IMR-90 (cell line): ENCODE measurements around the gene DNTT. TPM values are rescaled to one million over a fixed set of nuclear protein-coding genes. Genes with fewer than 3 reads are reported as not detected.

ENCODE experiments used
- ATAC-seq: fragments of 200-7000 bp; cut with Tn5 transposase; 2 replicates; pipeline ENCODE4 v1.9.1; 2020; ENCODE audit warnings: low read depth, mild to moderate bottlenecking, moderate library complexity
- BruUV-seq: library from RNA; stranded (reverse); fragments of 400-500 nt; replicated peaks from 2 replicates; lab custom pipeline; 2021; lab: Mats Ljungman, UMichigan
- CTCF ChIA-PET: fragments of 300-600 bp; formaldehyde crosslinking; extraction: SDS; loops from one replicate; lab custom pipeline; 2021; ENCODE audit warnings: antibody characterized with exemption; lab: Yijun Ruan, JAX
- POLR2A ChIA-PET: fragments of 300-600 bp; sonication (Branson Sonifier 250); formaldehyde crosslinking; loops from one replicate; lab custom pipeline; 2022; ENCODE audit warnings: antibody characterized with exemption; ENCODE audit not compliant: unreplicated experiment; lab: Charles Lee
- DNase-seq: peaks from one replicate; pipeline ENCODE4 v3.0.0; 2013
- H2AFZ ChIP-seq: replicated peaks from 2 replicates; pipeline ENCODE3; 2013; ENCODE audit warnings: low read length, mild to moderate bottlenecking; ENCODE audit not compliant: poor library complexity
- H2AK5ac ChIP-seq: 2 replicates; pipeline ENCODE4 v1.6.1; 2013; ENCODE audit warnings: low read depth, low read length, inconsistent platforms
- H2AK9ac ChIP-seq: replicated peaks from 2 replicates; pipeline ENCODE3; 2013; ENCODE audit warnings: mild to moderate bottlenecking, low read depth, low read length, moderate library complexity; ENCODE audit not compliant: poor library complexity
- H2BK120ac ChIP-seq: 2 replicates; pipeline ENCODE4 v1.6.1; 2013; ENCODE audit warnings: low read depth, low read length, inconsistent platforms
- H2BK15ac ChIP-seq: 3 replicates; pipeline ENCODE4 v1.6.1; 2013; ENCODE audit warnings: low read depth, low read length, inconsistent platforms
- H2BK20ac ChIP-seq: 2 replicates; pipeline ENCODE4 v1.6.1; 2013; ENCODE audit warnings: low read depth, mild to moderate bottlenecking, inconsistent platforms, low read length, moderate library complexity
- H2BK5ac ChIP-seq: 2 replicates; pipeline ENCODE4 v1.6.1; 2013; ENCODE audit warnings: mild to moderate bottlenecking, low read depth, low read length, inconsistent platforms; ENCODE audit not compliant: poor library complexity, severe bottlenecking
- H3K14ac ChIP-seq: replicated peaks from 2 replicates; pipeline ENCODE4 v1.6.1; 2013; ENCODE audit warnings: low read depth, low read length, inconsistent platforms
- H3K18ac ChIP-seq: 2 replicates; pipeline ENCODE4 v1.6.1; 2013; ENCODE audit warnings: low read depth, low read length, control low read depth
- H3K23ac ChIP-seq: 2 replicates; pipeline ENCODE4 v1.6.1; 2013; ENCODE audit warnings: low read depth, low read length, inconsistent platforms
- H3K27ac ChIP-seq: 2 replicates; pipeline ENCODE4 v1.5.1; 2013; ENCODE audit warnings: mild to moderate bottlenecking, control low read depth, low read length; ENCODE audit not compliant: insufficient read depth
- H3K27me3 ChIP-seq: 2 replicates; pipeline ENCODE4 v1.6.1; 2013; ENCODE audit warnings: low read length; ENCODE audit not compliant: control insufficient read depth, insufficient read depth
- H3K36me3 ChIP-seq: 2 replicates; pipeline ENCODE4 v1.6.1; 2013; ENCODE audit warnings: low read length, mixed read lengths; ENCODE audit not compliant: control insufficient read depth, insufficient read depth
- H3K4ac ChIP-seq: 2 replicates; pipeline ENCODE4 v1.6.1; 2013; ENCODE audit warnings: low read depth, low read length, inconsistent platforms
- H3K4me1 ChIP-seq: 2 replicates; pipeline ENCODE4 v1.6.1; 2013; ENCODE audit warnings: low read length, mixed read lengths; ENCODE audit not compliant: control insufficient read depth, insufficient read depth
- H3K4me2 ChIP-seq: 2 replicates; pipeline ENCODE4 v1.6.1; 2013; ENCODE audit warnings: low read depth, mild to moderate bottlenecking, control low read depth, low read length, moderate library complexity
- H3K4me3 ChIP-seq: 2 replicates; pipeline ENCODE4 v1.5.1; 2013; ENCODE audit warnings: low read depth, mild to moderate bottlenecking, control low read depth, low read length, moderate library complexity; ENCODE audit not compliant: insufficient read depth
- H3K56ac ChIP-seq: 2 replicates; pipeline ENCODE4 v1.6.1; 2013; ENCODE audit warnings: low read length, inconsistent platforms; ENCODE audit not compliant: insufficient read depth; ENCODE audit errors: extremely low read depth
- H3K79me1 ChIP-seq, 2 experiments: 2 replicates each; pipeline ENCODE4 v1.6.1; 2013; ENCODE audit warnings: low read length in 2 of 2, inconsistent platforms in 1 of 2, low read depth in 1 of 2
- H3K9ac ChIP-seq: 2 replicates; pipeline ENCODE4 v1.6.1; 2013; ENCODE audit warnings: low read depth, low read length, control low read depth
- H3K9me1 ChIP-seq: 2 replicates; pipeline ENCODE4 v1.6.1; 2013; ENCODE audit warnings: low read length, inconsistent platforms; ENCODE audit not compliant: insufficient read depth
- H3K9me3 ChIP-seq: 2 replicates; pipeline ENCODE4 v1.6.1; 2013; ENCODE audit warnings: low read length; ENCODE audit not compliant: control insufficient read depth, insufficient read depth
- H4K20me1 ChIP-seq: 2 replicates; pipeline ENCODE4 v1.6.1; 2013; ENCODE audit warnings: low read length, inconsistent platforms; ENCODE audit not compliant: insufficient read depth
- H4K5ac ChIP-seq: 2 replicates; pipeline ENCODE4 v1.6.1; 2013; ENCODE audit warnings: mild to moderate bottlenecking, low read depth, low read length, control low read depth
- H4K8ac ChIP-seq, 2 experiments: 2 replicates each; pipeline ENCODE4 v1.6.1; 2013; ENCODE audit warnings: low read depth in 2 of 2, low read length in 2 of 2, control low read depth in 1 of 2, inconsistent platforms in 1 of 2
- H4K91ac ChIP-seq: 2 replicates; pipeline ENCODE4 v1.6.1; 2013; ENCODE audit warnings: low read depth, low read length, inconsistent platforms; ENCODE audit not compliant: insufficient read depth
- BHLHE40 ChIP-seq: fragments of 150-350 bp; IDR thresholded peaks from 2 replicates; pipeline ENCODE4 v1.6.1; 2016; ENCODE audit warnings: mild to moderate bottlenecking, low read depth, low read length
- CEBPB ChIP-seq: IDR thresholded peaks from 2 replicates; pipeline ENCODE4 v1.6.1; 2012; ENCODE audit warnings: low read depth, low read length, improper control_type of control experiment
- CHD1 ChIP-seq: IDR thresholded peaks from 2 replicates; pipeline ENCODE4 v1.6.1; 2012; ENCODE audit warnings: low read depth, low read length, improper control_type of control experiment
- FOS ChIP-seq: fragments of 150-350 bp; IDR thresholded peaks from 2 replicates; pipeline ENCODE4 v1.6.1; 2016; ENCODE audit warnings: low read depth, low read length
- MAFK ChIP-seq: IDR thresholded peaks from 2 replicates; pipeline ENCODE4 v1.6.1; 2012; ENCODE audit warnings: low read depth, low read length, improper control_type of control experiment
- MAZ ChIP-seq: IDR thresholded peaks from 2 replicates; pipeline ENCODE4 v1.6.1; 2012; ENCODE audit warnings: low read depth, mild to moderate bottlenecking, low read length, improper control_type of control experiment, moderate library complexity, borderline replicate concordance
- MXI1 ChIP-seq: IDR thresholded peaks from 2 replicates; pipeline ENCODE4 v1.6.1; 2012; ENCODE audit warnings: low read depth, mild to moderate bottlenecking, low read length, moderate library complexity, borderline replicate concordance
- NFE2L2 ChIP-seq: fragments of 150-350 bp; IDR thresholded peaks from 2 replicates; pipeline ENCODE4 v1.6.1; 2016; ENCODE audit warnings: low read depth, mild to moderate bottlenecking, low read length
- POLR2A ChIP-seq: IDR thresholded peaks from 2 replicates; pipeline ENCODE4 v1.6.1; 2012; ENCODE audit warnings: mild to moderate bottlenecking, low read depth, low read length
- RAD21 ChIP-seq: IDR thresholded peaks from 2 replicates; pipeline ENCODE4 v1.6.1; 2012; ENCODE audit warnings: low read length, improper control_type of control experiment
- RCOR1 ChIP-seq: IDR thresholded peaks from 2 replicates; pipeline ENCODE4 v1.6.1; 2012; ENCODE audit warnings: mild to moderate bottlenecking, low read length, improper control_type of control experiment; ENCODE audit not compliant: insufficient replicate concordance
- RFX5 ChIP-seq: IDR thresholded peaks from 2 replicates; pipeline ENCODE4 v1.8.0; 2012; ENCODE audit warnings: low read depth, mild to moderate bottlenecking, low read length, moderate library complexity
- SMC3 ChIP-seq: fragments of 150-350 bp; IDR thresholded peaks from 2 replicates; pipeline ENCODE4 v1.6.1; 2016; ENCODE audit warnings: low read depth, mild to moderate bottlenecking, antibody characterized with exemption, low read length, moderate library complexity
- WGBS, 2 experiments: methylation state at CpG; one replicate each; pipeline versions ENCODE4 v1.1.5 to v1.1.7; 2013; ENCODE audit warnings: missing lambda C conversion rate in 2 of 2; ENCODE audit not compliant: insufficient read length in 1 of 2; ENCODE audit errors: extremely low coverage in 2 of 2; 5-methylcytosine and 5-hydroxymethylcytosine counted together
- dilution Hi-C: fragments of 300-500 bp; cut with HindIII; formaldehyde crosslinking; loops from one replicate; pipeline ENCODE4 v1.14.3; 2018; ENCODE audit warnings: low sequenced_read_pairs; ENCODE audit not compliant: unreplicated experiment
- in situ Hi-C: fragments of 300-500 bp; cut with MboI; formaldehyde crosslinking; loops from 3 replicates; pipeline ENCODE4 v1.14.3; 2019; ENCODE audit warnings: low sequenced_read_pairs, inconsistent platforms, mixed read lengths
- intact Hi-C: fragments of 100-400 bp; cut with micrococcal nuclease; formaldehyde crosslinking; loops from 2 replicates; pipeline ENCODE4 v1.10.0; 2022
- polyA plus RNA-seq, 3 experiments: library from polyadenylated mRNA; depleted of rRNA; stranded (reverse); fragments of >200 nt; gene quantifications; 2 replicates each; pipeline ENCODE4 v1.2.3, GENCODE V29; 2012; ENCODE audit warnings: low replicate concordance in 1 of 3
- total RNA-seq: library from RNA; depleted of rRNA; stranded (reverse); fragments of >200 nt; gene quantifications from 2 replicates; pipeline ENCODE4 v1.2.3, GENCODE V29; 2012
- TF ChIP-seq, protein P1 (sequence below): fragments of 150-350 bp; IDR thresholded peaks from 2 replicates; pipeline ENCODE4 v1.6.1; 2016; ENCODE audit warnings: low read depth, mild to moderate bottlenecking, low read length, moderate library complexity, borderline replicate concordance
- TF ChIP-seq, protein P2 (sequence below): fragments of 150-350 bp; IDR thresholded peaks from 2 replicates; pipeline ENCODE4 v1.6.1; 2017; ENCODE audit warnings: mild to moderate bottlenecking, antibody characterized with exemption, low read length, low read depth
- TF ChIP-seq, protein P3 (sequence below): conservative IDR thresholded peaks from 2 replicates; pipeline ENCODE4 v1.5.1; 2012; ENCODE audit warnings: mild to moderate bottlenecking, low read depth, low read length, improper control_type of control experiment

The DNTT gene
- total and polyA plus RNA-seq, 2 of the 4 experiments (the other 2 are of a cell fraction): not detected

DNA sequence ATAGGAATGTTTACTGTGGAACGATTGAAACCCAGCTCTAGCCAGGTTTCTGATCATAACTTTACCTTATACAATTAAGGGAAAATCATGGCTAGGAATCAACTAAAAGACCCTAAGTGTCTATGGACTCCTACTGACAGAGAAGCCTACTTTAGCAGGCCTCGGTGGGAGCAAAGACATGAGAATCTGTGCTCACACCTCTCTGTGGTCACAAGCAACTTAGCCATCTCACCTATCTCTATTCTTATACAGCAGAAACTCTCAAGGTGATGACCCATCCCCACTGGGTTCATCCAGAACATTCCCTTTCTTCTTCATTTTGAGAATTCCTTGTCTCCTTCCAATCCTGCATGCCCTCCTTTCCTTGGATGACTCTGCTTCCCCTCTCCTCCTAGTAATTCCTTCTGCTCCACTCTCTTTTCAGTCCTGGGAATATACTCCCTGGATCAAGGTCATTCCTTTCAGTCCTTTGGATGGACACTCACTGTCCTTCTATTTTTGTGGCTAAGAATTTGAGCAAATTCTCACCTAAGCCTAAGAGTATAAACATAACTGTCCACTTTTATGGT, 35.8 kb upstream of the DNTT start:
- Histone ChIP-seq H3K56ac (no peak overlapping the region), H3K79me1 (no peaks in the 10 kb centered on the region), H3K9ac (no peak overlapping the region), H3K18ac (no peak overlapping the region), H4K20me1 (no peaks in the 10 kb centered on the region), H3K27ac (no peak overlapping the region), H3K4me1 (no peaks in the 10 kb centered on the region), H3K27me3 (no peaks in the 10 kb centered on the region), H3K9me3 (no peaks in the 10 kb centered on the region), H3K4ac (no peak overlapping the region), H4K91ac (no peak overlapping the region), H3K36me3 (no peaks in the 10 kb centered on the region), H3K4me3 (no peak overlapping the region), H2BK20ac (no peak overlapping the region), H2AK9ac (no peak overlapping the region), H3K9me1 (no peaks in the 10 kb centered on the region), H2AK5ac (no peak overlapping the region), H3K23ac (no peak overlapping the region), H2AFZ (no peak overlapping the region), H2BK15ac (no peak overlapping the region), H2BK5ac (no peak overlapping the region), H4K5ac (no peak overlapping the region), H2BK120ac (no peak overlapping the region), H4K8ac (no peak overlapping the region), H3K4me2 (no peak overlapping the region), H3K14ac (no peak overlapping the region)
- no TSS peak for BruUV-seq
- ChIA-PET POLR2A (no interaction called here), CTCF (no interaction called here)
- no peak for DNase-seq
- WGBS, 2 experiments: no CpG with 5 or more reads among the region's 2 CpGs
- intact Hi-C loops (no loop called here), dilution Hi-C loops (no loop called here), in situ Hi-C loops (no loop called here)
- ATAC-seq: no peak
- TF ChIP-seq NFE2L2 (no peak), MXI1 (no peak), BHLHE40 (no peak), FOS (no peak), RAD21 (no peak), RCOR1 (no peak), POLR2A (no peak), CEBPB (no peak), MAZ (no peak), SMC3 (no peak), MAFK (no peak), CHD1 (no peak), RFX5 (no peak)
- TF ChIP-seq, protein P1, sequence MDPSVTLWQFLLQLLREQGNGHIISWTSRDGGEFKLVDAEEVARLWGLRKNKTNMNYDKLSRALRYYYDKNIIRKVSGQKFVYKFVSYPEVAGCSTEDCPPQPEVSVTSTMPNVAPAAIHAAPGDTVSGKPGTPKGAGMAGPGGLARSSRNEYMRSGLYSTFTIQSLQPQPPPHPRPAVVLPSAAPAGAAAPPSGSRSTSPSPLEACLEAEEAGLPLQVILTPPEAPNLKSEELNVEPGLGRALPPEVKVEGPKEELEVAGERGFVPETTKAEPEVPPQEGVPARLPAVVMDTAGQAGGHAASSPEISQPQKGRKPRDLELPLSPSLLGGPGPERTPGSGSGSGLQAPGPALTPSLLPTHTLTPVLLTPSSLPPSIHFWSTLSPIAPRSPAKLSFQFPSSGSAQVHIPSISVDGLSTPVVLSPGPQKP: no peak
- TF ChIP-seq, protein P2, sequence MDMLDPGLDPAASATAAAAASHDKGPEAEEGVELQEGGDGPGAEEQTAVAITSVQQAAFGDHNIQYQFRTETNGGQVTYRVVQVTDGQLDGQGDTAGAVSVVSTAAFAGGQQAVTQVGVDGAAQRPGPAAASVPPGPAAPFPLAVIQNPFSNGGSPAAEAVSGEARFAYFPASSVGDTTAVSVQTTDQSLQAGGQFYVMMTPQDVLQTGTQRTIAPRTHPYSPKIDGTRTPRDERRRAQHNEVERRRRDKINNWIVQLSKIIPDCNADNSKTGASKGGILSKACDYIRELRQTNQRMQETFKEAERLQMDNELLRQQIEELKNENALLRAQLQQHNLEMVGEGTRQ: no peak
- TF ChIP-seq, protein P3, sequence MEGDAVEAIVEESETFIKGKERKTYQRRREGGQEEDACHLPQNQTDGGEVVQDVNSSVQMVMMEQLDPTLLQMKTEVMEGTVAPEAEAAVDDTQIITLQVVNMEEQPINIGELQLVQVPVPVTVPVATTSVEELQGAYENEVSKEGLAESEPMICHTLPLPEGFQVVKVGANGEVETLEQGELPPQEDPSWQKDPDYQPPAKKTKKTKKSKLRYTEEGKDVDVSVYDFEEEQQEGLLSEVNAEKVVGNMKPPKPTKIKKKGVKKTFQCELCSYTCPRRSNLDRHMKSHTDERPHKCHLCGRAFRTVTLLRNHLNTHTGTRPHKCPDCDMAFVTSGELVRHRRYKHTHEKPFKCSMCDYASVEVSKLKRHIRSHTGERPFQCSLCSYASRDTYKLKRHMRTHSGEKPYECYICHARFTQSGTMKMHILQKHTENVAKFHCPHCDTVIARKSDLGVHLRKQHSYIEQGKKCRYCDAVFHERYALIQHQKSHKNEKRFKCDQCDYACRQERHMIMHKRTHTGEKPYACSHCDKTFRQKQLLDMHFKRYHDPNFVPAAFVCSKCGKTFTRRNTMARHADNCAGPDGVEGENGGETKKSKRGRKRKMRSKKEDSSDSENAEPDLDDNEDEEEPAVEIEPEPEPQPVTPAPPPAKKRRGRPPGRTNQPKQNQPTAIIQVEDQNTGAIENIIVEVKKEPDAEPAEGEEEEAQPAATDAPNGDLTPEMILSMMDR: no peak
